ENCODE measurements around the gene RABAC1.

RABAC1 gene

DNA sequence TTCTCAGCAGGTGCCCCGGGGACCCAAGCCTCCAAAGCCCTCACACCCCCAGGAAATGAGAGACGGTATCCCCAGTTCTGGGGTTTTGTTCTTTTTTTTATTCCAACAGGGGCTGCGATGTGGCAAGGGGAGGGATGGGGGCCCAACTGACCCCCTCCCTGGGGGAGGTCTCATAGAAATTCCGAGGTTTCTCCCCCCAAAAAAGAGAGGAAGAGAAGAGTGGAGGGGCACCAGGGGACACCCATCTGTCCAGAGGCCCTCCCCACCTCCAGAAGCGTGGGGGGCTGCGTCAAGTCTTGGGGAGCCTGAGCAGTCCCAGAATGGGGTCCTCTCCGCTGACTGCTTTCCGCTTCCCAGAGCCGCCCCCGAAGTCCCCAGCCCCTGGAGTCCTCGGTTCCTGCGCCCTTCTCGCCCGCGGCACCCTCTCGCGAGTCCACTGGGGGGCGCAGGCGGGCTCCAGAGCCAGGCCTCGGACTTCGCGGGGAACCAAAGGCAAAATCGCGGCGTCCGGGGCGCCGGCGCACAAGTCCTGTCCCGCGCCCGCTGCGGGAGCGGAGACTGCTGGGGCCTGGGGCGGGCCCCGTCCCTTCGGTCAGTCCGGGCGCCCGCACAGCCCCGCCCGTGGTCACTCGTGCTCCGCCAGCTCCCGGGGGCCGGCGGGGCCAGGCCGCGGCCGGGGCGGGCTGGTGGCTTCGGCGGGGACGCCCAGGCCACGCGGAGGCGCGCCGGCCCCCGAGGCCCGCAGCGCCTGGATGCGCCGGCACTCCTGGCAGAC, 39.3 kb upstream of the RABAC1 start:
- TF ChIP-seq, protein P1, sequence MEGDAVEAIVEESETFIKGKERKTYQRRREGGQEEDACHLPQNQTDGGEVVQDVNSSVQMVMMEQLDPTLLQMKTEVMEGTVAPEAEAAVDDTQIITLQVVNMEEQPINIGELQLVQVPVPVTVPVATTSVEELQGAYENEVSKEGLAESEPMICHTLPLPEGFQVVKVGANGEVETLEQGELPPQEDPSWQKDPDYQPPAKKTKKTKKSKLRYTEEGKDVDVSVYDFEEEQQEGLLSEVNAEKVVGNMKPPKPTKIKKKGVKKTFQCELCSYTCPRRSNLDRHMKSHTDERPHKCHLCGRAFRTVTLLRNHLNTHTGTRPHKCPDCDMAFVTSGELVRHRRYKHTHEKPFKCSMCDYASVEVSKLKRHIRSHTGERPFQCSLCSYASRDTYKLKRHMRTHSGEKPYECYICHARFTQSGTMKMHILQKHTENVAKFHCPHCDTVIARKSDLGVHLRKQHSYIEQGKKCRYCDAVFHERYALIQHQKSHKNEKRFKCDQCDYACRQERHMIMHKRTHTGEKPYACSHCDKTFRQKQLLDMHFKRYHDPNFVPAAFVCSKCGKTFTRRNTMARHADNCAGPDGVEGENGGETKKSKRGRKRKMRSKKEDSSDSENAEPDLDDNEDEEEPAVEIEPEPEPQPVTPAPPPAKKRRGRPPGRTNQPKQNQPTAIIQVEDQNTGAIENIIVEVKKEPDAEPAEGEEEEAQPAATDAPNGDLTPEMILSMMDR (conservative IDR thresholded peaks at IDR 0.05; ENCODE audit: low read depth, low read length) = peak; percentile 77
- no peak for DNase-seq (ENCODE audit: low read depth)
- no peak overlapping the region for H3K4me3 ChIP-seq (ENCODE audit: low read length)

DNA sequence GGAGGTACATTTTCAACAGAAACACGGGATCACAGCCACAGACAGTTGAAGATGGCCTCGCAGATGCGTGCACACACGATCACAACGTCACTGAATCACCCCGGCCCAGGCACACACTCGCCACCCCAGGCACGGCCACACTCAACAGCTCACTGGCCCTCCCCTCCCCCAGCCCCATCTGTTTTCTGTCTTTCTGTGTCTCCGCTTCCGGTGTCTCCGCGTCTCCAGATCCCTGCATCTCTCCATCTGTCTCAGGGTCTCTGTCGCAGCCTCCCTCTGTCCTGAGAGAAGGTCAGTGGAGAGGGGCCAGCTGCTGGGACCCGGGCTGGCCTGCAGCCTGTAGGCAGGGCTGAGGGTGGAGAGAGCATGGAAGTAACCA, 38.7 kb upstream of the RABAC1 start:
- DNase-seq (ENCODE audit: low read depth) = no peak
- H3K4me3 ChIP-seq (ENCODE audit: low read length) = no peak overlapping the region
- TF ChIP-seq, protein P1 (conservative IDR thresholded peaks at IDR 0.05; ENCODE audit: low read depth, low read length) = no peak

DNA sequence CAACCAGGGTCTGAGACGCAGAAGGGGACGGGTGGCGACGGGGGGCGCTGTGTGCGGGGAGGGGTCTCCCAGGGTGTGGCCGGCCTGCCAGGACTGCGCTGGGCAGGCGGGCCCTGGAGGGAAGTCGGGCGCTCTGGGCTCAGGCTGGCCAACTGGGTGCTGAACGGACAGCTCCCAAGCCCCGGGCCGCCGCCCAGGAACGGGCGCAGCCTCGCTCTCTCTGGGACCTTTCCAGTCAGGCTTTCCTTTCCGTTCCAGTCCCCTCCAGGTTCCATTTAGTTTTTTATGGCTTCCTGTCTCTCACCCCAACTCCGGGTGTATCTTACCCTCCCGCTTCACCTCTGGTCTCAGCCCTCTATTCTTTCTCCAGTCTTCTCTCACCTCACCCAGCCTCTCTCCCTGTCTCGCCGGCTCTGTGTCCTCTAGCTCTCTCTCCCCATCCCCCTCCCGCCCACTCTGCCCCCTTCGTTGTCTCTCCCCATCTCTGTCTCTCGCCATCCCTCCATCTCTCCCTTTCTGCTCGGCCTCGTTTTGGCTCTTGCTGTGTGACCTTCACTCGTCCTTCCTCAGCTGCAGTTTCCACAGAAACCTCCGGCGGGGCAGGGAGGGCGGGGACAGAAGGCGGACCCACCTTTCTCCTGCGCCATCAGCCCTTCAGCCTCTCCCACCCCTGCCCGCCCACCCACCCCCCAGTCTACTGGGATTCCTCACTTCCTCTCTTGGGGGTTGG, 38.2 kb upstream of the RABAC1 start:
- no peak overlapping the region for H3K4me3 ChIP-seq (ENCODE audit: low read length)
- TF ChIP-seq, protein P1 (conservative IDR thresholded peaks at IDR 0.05; ENCODE audit: low read depth, low read length) = no peak
- DNase-seq (ENCODE audit: low read depth) = no peak

DNA sequence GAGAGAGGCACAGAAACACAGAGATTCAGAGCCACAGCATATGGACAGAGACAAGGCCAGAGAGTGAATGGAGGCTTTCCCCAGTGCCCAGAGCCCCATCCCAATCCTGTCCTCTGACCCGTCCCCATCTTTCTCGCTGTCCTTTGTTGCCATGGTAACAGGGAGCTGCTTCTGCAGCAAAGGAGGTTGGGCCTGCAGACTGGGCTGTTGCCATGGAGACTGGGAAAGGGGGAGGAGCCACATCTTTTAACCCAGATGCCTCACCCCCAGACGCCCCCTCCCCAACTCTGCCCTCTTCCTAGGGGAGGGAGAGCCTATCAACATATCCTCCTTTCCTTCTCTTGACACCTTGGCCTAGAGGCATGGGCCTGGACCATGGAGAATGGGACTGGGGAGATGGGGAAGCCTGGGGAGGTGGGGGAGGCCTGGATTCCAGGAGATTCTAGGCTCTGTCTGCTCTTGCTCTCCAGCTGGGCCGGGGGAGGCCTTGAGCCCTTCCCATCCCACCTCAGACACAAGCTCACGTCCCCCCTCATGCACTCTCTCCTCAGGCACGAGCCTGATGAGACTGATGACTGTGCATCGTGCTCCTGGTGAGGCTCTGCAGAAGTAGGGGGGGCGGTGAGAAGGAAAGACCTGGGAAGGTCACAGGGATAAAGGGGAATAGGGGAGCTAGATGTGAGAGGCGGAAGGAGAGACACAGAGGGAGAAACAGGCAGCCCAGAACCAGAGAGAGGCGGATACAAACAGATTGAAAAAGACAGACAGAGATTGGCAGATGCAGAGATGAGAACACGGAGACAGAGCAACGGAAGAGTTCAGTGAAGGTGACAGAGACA, 37.1 kb upstream of the RABAC1 start:
- H3K4me3 ChIP-seq (ENCODE audit: low read length) = no peak overlapping the region
- DNase-seq (ENCODE audit: low read depth) = no peak
- TF ChIP-seq, protein P1 (conservative IDR thresholded peaks at IDR 0.05; ENCODE audit: low read depth, low read length) = no peak

DNA sequence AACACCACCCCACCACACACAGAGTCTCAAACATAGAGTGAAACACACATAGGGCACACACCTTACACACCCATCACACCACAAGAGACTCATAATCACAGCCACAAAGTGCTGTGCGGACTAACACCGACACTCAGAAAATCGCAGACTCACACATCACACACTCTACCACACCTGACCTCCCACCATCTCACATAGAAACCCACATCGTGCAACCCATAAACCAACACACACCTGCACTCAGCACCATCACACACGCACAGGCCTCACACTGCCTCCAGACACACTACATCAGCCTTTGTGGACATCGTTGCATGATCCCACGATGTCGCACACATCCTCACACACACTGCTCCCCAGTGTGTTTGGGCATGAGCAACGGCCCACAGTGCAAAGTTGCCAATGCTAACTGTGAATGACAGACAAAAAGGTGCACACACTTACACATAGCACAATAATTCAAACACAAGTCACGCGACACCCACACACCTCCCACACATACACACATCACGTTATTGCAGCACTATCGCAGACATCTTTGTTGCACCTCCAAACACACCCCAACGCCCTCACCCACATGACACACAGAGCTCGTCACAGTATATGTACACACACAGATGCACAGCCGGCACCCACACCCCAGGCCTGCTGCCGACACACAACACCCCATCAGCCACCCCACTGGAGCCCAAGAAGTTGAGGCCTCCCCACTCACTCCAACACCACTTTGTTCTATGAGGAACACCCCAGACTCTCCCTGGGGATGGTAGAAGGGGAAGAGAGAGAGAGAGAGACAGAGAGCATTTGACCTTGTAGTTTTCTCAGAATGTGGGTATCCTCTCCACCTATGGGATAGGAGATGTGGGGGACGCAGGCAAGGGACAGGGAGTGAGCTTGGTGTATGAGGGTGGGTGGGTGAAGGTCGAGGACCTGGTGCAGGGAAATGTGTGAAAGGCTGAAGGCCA, 36.2 kb upstream of the RABAC1 start:
- no peak for DNase-seq (ENCODE audit: low read depth)
- H3K4me3 ChIP-seq (ENCODE audit: low read length) = no peak overlapping the region
- TF ChIP-seq, protein P1 (conservative IDR thresholded peaks at IDR 0.05; ENCODE audit: low read depth, low read length) = no peak

DNA sequence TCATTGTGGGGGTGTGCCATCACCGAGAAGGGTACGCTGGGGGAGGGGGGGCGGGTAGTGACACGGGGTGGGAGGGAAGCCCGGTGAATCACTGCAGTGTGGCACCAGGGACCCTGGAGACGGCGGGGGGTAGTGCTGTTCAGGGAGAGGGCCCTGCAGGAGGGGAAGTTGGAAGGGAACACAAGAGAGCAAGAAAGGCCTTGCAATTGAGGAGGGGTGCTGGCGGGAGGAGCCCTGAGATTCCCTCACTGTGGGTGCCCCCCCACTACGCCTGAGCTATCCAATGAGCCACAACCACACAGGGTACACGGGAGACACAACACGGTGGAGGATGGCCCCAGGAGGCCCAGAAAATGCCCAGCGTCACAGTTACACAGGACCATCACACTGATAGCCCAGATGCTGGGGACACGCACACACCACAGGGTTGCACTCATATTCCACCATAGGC, 35.4 kb upstream of the RABAC1 start:
- TF ChIP-seq, protein P1 (conservative IDR thresholded peaks at IDR 0.05; ENCODE audit: low read depth, low read length) = no peak
- no peak overlapping the region for H3K4me3 ChIP-seq (ENCODE audit: low read length)
- no peak for DNase-seq (ENCODE audit: low read depth)

Data from retinal pigment epithelial cell (primary cell).